ENCODE measurements around the gene RNF13. TPM values are rescaled to one million over a fixed set of nuclear protein-coding genes. Genes with fewer than 3 reads are reported as not detected.

RNF13 gene
- total RNA-seq, 4 donors from 2014 or later = 62.3 to 106 (median 91.1) TPM

DNA sequence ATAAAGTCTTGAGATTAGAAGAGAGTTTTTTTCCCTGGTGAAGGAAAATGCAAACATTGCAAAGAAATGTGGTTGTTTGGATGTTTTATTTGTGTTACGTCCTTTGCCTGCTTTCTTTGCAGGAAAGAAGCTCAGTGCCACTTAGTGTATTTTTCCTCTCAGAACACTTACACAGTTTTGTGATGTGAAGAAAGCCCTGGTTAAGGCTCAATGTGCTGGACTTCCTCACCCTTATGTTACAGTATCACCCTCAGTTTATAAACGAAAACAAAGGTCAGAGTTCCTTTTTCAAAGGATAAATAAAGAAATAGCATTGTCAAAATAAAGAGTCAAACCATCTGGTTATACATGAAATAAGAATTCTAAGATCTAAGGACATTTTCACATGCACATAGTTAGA is 45.9 kb downstream of the RNF13 start:
- no peaks in the 10 kb centered on the region for H3K9me3 ChIP-seq
- no peak for ATAC-seq

DNA sequence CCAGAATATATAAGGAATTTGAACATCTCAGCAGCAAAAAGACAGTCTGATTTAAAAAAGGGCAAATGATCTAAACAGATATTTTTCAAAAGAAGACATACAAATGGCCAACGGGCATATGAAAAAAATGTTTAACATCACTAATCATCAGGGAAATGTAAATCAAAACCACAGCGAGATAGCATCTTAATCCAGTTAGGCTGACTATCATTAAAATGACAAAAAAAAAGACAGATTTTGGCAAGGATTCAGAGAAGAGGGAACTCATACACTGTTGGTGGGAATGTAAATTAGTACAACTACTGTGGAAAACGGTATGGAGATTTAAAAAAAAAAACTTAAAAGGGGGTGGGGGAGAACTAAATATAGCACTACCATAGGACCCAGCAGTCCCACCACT is 47.9 kb downstream of the RNF13 start:
- WGBS, 2 donors (ENCODE audit: low coverage in 1 of 2) = 55 to 64% methylated on average over 2 to 3 of the region's 3 CpGs
- H3K4me3 ChIP-seq = no peak overlapping the region
- no peak for ATAC-seq
- no peaks in the 10 kb centered on the region for H3K27me3 ChIP-seq
- H3K9me3 ChIP-seq = no peaks in the 10 kb centered on the region
- TF ChIP-seq POLR2AphosphoS5 (IDR thresholded peaks at IDR 0.05) (no peak), EP300 (IDR thresholded peaks at IDR 0.05) (no peak), POLR2A (IDR thresholded peaks at IDR 0.05) (no peak)
- TF ChIP-seq, protein P1, sequence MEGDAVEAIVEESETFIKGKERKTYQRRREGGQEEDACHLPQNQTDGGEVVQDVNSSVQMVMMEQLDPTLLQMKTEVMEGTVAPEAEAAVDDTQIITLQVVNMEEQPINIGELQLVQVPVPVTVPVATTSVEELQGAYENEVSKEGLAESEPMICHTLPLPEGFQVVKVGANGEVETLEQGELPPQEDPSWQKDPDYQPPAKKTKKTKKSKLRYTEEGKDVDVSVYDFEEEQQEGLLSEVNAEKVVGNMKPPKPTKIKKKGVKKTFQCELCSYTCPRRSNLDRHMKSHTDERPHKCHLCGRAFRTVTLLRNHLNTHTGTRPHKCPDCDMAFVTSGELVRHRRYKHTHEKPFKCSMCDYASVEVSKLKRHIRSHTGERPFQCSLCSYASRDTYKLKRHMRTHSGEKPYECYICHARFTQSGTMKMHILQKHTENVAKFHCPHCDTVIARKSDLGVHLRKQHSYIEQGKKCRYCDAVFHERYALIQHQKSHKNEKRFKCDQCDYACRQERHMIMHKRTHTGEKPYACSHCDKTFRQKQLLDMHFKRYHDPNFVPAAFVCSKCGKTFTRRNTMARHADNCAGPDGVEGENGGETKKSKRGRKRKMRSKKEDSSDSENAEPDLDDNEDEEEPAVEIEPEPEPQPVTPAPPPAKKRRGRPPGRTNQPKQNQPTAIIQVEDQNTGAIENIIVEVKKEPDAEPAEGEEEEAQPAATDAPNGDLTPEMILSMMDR (IDR thresholded peaks at IDR 0.05) = no peak
- H3K4me1 ChIP-seq = no peaks in the 10 kb centered on the region
- H3K27ac ChIP-seq = no peak overlapping the region
- H3K36me3 ChIP-seq = peaks cover 0 to 23% of the 10 kb centered on the region in 2 donors

More for the DNA sequence above, 45.9 kb downstream of the RNF13 start:
- H3K4me1 ChIP-seq = no peaks in the 10 kb centered on the region
- peaks cover 0 to 32% of the 10 kb centered on the region in 2 donors for H3K36me3 ChIP-seq
- TF ChIP-seq, protein P1 (IDR thresholded peaks at IDR 0.05) = no peak
- TF ChIP-seq EP300 (IDR thresholded peaks at IDR 0.05) (no peak), POLR2AphosphoS5 (IDR thresholded peaks at IDR 0.05) (no peak), POLR2A (IDR thresholded peaks at IDR 0.05) (no peak)
- 31% methylated on average over 2 of the region's 2 CpGs for WGBS, 2 donors (ENCODE audit: low coverage in 1 of 2)
- no peak overlapping the region for H3K4me3 ChIP-seq
- no peaks in the 10 kb centered on the region for H3K27me3 ChIP-seq
- no peak overlapping the region for H3K27ac ChIP-seq

DNA sequence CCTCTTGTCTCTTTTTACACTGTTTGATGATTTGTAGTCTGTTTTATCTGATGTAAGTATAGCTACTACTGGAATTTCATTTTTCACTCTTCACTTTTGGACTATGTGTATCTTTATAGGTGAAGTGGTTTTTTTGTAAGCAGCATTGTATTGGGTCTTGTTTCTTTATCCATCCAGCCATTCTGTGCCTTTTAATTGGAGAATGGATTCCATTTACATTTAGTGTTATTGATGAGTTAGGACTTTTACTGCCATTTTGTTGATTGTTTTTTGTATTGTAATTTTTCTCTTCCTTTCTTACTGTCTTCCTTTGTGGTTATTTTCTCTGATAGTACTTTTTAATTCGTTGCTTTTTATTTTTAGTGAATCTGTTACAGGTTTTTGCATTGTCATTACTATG is 54.5 kb downstream of the RNF13 start:
- Histone ChIP-seq H3K4me1 (no peaks in the 10 kb centered on the region), H3K27me3 (no peaks in the 10 kb centered on the region), H3K9me3 (peaks cover 0 to 17% (median 0%) of the 10 kb centered on the region in 3 donors), H3K36me3 (peaks cover 0 to 15% of the 10 kb centered on the region in 2 donors), H3K4me3 (no peak overlapping the region), H3K27ac (no peak overlapping the region)
- TF ChIP-seq EP300 (IDR thresholded peaks at IDR 0.05) (no peak), POLR2AphosphoS5 (IDR thresholded peaks at IDR 0.05) (no peak), POLR2A (IDR thresholded peaks at IDR 0.05) (no peak)
- ATAC-seq = no peak
- 40% methylated on average over 1 of the region's 1 CpG; no CpG with 5 or more reads in 1 of the 2 donors for WGBS, 2 donors (ENCODE audit: low coverage in 1 of 2)

DNA sequence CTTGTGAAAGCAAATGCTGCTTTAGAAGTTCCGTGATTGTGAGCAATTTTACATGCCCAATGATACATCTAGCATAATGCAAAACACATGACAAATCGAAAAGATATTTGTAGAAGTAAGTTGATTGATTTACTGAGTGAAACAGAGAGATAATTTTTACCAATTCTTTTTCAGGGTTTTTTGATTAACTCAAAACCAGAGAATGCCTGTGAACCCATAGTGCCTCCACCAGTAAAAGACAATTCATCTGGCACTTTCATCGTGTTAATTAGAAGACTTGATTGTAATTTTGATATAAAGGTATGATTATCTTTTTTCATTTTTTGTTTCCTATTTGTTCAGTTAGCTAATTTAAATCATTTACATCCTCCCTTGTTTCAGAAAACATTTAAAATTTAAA is 58.8 kb downstream of the RNF13 start:
- ATAC-seq = no peak
- Histone ChIP-seq H3K4me3 (no peak overlapping the region), H3K27me3 (no peaks in the 10 kb centered on the region), H3K27ac (no peak overlapping the region), H3K4me1 (no peaks in the 10 kb centered on the region), H3K9me3 (peaks cover 0 to 17% (median 0%) of the 10 kb centered on the region in 3 donors), H3K36me3 (peaks cover 0 to 11% of the 10 kb centered on the region in 2 donors)
- TF ChIP-seq POLR2AphosphoS5 (IDR thresholded peaks at IDR 0.05) (no peak), EP300 (IDR thresholded peaks at IDR 0.05) (no peak), POLR2A (IDR thresholded peaks at IDR 0.05) (no peak)
- TF ChIP-seq, protein P1 (IDR thresholded peaks at IDR 0.05) = no peak
- WGBS, 2 donors (ENCODE audit: low coverage in 1 of 2) = 90 to 93% methylated on average over 3 of the region's 3 CpGs

DNA sequence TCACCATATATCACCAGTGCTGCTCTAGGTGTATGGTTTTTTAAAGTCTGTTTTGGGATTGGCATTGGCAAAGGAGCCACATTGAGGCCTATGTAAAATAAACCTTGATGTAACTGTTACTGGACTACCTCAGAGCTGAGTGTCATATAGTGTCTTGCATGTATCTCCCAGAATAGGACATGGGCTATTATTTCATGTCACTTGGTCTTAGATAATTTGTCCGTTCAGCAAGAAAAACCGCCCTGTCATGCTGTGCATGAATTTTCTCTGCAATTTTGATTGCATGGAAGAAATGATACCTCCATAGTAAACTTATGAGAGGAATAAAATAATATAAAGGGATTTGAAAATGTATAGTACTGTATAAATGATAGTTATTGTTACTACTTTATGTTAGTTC is 59.6 kb downstream of the RNF13 start:
- Histone ChIP-seq H3K4me1 (no peaks in the 10 kb centered on the region), H3K9me3 (peaks cover 0 to 9% (median 0%) of the 10 kb centered on the region in 3 donors), H3K27me3 (no peaks in the 10 kb centered on the region), H3K27ac (no peak overlapping the region), H3K36me3 (peaks cover 0 to 11% of the 10 kb centered on the region in 2 donors), H3K4me3 (no peak overlapping the region)
- no peak for TF ChIP-seq POLR2A (IDR thresholded peaks at IDR 0.05)
- no peak for TF ChIP-seq EP300 (IDR thresholded peaks at IDR 0.05)
- WGBS, 2 donors (ENCODE audit: low coverage in 1 of 2) = 97 to 100% methylated on average over 2 of the region's 2 CpGs
- ATAC-seq = no peak

DNA sequence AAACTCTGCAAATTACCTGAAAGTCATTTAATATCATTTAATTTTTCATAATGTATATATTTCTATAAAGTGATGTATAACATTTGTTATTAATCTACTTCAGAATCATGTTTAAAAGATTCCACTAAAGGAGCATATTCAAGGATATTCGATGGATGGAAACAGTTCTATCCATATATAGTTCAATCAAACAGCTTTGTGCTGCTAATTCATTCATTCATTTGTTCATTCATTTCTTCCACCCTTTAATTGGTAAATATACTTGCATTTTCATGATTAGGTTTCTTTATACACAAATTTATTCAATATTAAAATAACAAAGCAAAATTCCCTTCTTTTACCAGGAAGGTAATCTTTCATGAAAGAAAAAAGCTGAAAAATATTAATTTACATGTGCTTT is 64.7 kb downstream of the RNF13 start:
- no peaks in the 10 kb centered on the region for H3K4me1 ChIP-seq
- H3K9me3 ChIP-seq = no peaks in the 10 kb centered on the region
- no peak overlapping the region for H3K27ac ChIP-seq
- no peak for ATAC-seq
- WGBS, 2 donors (ENCODE audit: low coverage in 1 of 2) = 69 to 94% methylated on average over 1 of the region's 1 CpG
- no peak overlapping the region for H3K4me3 ChIP-seq
- no peaks in the 10 kb centered on the region for H3K27me3 ChIP-seq
- H3K36me3 ChIP-seq = peaks cover 0 to 5% of the 10 kb centered on the region in 2 donors
- TF ChIP-seq EP300 (IDR thresholded peaks at IDR 0.05) = no peak
- TF ChIP-seq, protein P1 (IDR thresholded peaks at IDR 0.05) = no peak
- TF ChIP-seq POLR2A (IDR thresholded peaks at IDR 0.05) = no peak
- no peak for TF ChIP-seq POLR2AphosphoS5 (IDR thresholded peaks at IDR 0.05)
